Activated CD4-positive, alpha-beta T cell treated with anti-CD3 and anti-CD28 coated beads for 4 hours (primary cell): ENCODE measurements around the gene IPO5.
"Not testable (repeated sequence)": the region's sequence is repeated elsewhere in the genome, so short reads cannot be mapped to it uniquely, and the experiment has no call there.

Experiments
- DNase-seq, 2 donors: peaks; one replicate each; pipeline ENCODE4 v3.0.0-alpha.2; 2020

IPO5 gene

DNA sequence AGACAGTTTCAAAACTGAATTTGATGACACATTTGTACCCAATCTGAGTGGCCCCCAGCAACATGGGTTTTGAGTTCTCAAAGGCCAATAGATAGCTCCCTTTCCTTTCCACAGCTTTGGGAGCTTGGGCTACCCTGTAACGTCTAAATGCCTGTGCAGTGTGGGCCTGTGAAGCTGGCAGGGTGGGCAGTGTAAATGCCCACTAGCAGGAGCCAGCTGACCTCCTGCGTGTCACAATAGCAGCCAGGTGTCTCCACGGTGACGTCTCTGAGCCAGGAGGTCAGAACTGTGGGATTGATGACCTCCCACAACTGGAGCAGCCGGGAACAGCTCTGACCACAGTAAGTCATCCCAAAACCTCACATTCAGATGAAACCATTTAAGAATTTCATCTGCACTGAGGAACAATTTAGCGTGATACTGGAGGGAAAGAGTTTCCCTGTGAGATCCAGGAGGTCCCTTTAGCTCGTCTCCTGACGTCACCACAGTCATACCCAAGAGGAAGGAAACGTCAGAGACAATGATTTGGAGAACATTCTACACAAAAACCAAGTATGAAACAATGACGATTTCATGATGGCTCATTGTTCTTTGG, at the start of gene IPO5:
TSS of gene IPO5 (plus strand) at position 300 of the 595 bp plus-strand sequence. CDS start 23,022 bp downstream, outside the sequence.
- DNase-seq, result no peak

DNA sequence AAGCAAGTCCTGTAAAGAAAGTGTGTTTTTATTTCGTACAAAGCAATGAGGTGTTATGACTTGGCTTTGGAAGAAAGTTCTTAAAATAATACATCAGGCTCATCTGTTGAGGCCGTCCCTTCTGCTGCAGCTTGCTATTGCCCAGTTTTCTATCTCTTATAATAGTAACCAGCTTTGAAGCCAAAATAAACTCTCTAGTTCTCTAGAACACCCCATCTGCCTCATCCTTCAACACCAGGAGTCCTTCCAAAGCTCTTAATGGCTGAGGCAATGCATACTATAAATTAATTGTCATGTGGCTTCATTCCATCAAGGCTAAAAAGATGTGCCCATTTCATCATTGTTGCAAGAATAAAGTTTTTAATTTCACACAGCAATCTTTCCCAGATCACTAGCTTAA, 49.4 kb upstream of the IPO5 start:
- DNase-seq, result no peak

DNA sequence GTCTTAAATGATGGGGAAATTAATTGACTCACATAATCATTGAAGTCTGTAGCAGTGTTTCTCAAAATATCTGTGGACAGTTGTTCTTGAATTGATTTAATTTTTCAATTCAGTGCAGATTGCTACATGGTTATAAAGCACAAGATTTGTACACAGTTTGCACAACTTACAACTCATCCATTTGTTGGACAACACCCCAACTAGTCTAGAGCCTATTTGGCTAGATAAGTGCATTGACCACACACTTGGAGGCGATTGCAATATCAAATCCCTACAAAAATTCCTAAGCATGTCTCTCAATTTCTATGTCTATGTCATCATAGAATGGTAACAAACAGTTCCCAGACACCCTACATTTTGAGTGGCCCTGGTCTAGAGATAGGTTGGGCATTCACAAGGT, 48.0 kb upstream of the IPO5 start:
- DNase-seq, result no peak

DNA sequence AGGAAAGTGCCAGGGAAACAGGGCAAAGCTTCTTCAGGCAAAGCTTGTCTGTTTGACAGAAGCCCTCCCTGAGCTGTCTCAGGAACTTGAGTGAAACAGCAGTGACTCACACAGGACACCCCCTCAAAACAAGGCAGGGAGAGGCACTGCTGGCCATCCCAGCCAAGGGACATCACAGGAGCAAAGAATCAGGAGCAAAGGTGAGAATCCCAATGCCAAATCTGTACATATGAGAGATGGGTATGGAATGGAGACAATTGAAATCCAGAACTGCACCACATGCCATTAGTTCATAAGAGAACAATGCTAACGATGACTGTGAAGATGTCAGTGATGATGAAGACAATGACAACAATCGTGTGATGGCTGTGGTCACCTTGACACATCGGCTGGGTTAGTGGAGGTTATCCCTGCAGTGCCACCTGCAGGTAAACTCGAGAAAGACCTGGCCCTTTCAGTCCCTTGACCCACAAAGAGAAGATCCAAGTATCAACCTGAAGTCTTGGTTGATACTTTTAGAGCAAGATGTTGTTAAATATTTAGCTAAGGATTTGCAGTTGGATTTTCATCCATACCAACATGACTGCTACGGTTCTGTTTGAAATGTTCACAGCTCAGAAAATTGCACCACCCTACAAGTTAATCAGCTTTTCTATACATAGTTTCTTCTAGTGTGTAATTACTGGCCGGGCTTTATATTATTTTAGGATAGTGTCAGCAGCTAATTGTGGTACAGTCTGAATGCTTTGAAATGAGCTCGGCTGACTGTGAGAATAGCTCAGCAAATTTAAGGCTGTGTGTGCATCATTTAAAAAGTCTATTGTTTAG, 42.0 kb upstream of the IPO5 start:
- no peak for DNase-seq

DNA sequence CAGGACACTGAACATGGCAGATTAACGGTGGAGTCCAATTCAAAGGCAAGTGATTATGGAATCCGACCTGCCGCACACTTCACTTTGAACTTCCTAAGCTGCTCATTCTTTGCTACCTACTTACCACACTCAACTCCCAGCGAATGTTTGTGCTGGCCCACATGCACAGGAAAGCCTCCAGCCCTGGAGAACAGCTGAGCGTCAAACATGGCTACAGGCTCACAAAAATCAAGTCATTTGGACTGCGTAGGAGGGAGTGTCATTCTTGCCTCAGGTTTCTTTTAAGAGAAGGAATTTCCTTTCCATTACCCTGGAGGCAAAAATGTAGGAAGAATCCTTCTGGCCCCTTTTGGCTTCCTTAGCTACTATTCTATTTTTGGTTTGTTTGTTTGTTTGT, 41.3 kb upstream of the IPO5 start:
- no peak for DNase-seq

DNA sequence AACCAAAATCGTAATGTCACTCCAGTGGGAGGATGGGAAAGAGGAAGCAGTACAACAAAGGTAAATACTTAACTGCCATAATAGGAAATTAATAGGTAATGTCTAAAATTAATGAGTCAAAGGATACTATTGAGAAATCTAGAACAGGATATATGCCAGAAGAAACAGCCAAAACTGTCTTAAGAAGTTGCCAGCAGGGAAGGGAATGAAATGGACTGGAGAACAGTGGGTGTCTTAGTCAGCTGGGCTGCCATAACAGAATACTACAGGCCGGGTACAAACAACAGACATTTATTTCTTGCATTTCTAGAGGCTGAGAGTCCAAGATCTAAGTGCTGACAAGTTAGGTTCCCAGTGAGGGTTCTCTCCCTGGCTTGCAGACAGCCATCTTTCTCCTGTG, 40.3 kb upstream of the IPO5 start:
- DNase-seq, result no peak

DNA sequence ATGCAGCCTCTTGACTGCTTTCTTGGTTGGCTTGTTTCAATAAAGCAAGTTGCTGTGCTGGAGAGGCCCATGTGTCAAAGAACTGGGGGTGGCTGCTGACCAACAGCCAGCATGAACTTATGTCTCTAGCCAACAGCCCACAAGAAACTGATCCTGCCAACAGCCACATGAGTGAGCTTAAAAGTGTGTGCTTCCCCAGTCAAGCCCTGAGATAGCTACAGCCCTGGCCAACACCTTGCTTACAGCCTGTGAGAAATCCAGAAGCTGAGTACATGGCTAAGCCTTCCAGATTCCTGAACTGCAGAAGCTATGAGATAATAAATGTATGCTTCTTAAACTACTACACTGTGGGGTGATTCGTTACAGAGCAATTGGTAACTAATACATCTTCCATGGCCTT, 38.9 kb upstream of the IPO5 start:
- no peak for DNase-seq

DNA sequence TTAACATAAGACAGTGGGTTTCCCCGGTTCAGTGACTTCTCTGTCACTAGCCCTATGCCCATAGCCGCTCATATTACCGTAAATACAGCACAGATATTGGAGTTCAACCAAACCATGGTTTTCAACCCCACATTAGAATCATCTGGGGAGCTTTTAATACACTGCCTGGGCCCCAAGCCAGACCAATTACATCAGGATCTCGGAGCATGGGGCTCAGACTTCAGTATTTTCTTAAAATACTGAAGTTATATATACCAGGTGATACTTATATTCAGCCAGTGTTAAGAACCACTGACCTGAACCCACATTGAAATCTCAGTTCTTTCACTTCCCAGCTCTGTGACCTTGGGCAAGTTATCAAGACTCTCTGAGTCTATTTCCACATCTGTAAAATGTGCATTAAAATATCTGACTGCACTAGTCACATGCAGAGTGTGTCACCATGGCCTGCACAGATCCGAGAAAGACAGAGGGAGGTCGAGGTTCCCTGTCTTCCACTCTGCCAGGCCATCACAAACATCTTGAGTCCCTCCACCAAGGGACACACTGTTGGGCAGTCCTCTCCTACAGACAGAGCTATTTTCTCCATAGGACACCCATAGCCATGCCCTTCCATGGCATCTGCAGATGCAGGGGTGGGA, 32.2 kb upstream of the IPO5 start:
- DNase-seq, result no peak

DNA sequence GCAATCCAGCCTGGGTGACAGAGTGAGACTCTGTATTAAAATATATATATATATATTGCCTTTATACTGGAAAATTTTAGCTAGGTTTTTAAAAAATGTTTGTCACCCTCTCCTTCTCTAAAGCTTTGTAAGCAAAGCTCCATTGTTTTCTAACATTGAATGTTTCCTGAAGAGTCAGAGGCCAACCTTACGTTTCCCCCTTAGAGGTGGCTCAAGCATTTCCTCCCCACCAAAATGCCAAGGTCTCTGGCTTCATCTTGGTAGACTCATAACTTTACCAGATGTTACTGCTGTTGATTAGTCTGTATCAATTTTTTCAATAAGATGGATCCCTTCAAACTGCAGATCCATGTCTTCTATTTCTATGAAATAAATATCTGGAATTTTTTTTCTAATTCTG, 25.2 kb upstream of the IPO5 start:
- no peak for DNase-seq

DNA sequence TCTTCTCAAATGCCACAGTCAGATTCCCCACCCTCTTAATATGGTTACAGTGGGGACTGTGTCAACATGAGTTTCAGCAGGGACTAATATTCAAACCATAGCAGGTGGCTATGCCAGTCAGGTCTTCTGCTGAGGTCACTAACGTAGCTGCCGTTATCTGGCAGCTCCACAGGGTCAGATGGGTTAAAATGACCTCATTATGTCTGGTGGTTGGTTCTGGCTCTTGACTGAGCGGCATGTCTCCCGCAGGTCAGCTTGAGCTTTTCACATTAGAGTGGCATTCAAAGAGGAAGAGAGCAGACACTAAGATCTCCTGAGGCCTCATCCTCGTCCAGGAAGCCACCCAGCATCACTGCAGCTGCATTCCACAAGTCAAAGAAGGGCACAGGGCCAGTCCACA, 21.4 kb upstream of the IPO5 start:
- no peak for DNase-seq

DNA sequence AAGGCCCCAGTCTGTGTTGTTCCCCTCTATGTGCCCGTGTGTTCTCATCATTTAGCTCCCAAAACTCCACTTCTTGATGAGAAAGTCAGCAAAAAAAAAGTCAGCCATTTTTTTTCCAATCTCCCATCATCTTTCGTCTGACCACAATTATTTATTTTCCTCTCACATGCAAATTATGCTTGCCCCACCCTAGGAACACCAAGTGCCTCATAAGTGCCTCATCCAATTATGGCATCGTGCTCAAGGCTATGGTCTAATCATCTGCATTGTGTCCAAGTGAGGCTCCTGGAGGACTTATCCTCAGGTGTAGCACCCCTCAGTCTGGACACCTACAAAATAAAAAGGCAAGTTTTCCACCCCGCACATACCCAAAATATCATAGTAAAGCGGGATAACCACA, 20.8 kb upstream of the IPO5 start:
- no peak for DNase-seq

DNA sequence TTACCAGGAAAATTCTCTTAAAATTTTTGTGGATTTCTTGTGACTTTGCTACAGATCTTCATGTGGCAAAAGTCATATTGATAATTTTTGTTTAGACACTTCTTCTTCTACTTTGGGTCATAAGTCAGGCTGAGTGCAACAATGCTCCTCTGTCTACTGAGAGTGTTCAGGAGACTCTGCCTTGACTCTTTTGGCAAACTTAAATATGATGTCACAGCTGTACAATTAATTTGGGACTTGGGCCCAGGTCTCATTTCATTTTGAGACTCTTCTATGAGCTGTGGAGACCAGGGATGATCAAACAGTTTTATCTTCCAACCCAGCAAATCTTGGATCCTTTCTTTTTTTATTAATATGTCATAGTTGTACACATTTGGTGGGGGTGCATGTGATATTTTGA, 19.7 kb upstream of the IPO5 start:
- DNase-seq, result no peak

DNA sequence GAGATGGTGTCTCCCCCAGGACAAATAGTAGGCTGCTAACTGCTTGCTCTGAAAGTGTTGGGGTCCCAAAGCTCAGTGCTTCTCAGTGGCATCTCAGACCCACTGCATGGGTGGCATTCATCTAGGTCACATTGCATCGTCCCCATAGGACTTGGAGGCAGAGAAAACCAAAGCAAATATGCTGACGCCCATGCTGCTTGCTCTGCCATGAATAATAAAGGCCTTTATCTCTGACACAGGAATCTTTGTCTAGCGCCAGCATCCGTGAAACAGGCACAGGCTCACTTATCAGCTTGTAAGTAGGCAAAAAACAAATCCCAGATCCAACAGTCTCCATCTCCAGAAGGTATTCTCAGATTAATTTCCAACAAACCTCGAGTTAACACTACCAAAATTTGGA, 18.9 kb upstream of the IPO5 start:
- no peak for DNase-seq

DNA sequence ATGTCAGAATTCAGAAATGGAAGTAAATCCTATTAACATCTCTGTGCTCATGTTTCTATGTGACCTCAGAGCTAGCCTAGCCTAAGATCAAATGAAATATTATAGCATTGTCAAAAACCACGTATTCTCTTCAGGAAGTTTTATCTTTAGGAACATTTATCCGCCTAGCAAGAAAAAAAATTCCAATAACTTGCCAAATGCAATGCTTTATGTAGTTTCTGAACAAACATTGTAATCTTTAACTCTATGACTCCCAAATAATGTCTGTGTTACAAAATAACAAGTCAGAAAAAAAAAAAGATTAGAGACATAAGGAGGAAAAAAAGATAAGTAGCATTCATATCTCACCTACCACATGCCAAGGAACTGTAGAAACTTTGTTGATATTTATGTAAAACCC, 18.4 kb upstream of the IPO5 start:
- DNase-seq, result no peak

DNA sequence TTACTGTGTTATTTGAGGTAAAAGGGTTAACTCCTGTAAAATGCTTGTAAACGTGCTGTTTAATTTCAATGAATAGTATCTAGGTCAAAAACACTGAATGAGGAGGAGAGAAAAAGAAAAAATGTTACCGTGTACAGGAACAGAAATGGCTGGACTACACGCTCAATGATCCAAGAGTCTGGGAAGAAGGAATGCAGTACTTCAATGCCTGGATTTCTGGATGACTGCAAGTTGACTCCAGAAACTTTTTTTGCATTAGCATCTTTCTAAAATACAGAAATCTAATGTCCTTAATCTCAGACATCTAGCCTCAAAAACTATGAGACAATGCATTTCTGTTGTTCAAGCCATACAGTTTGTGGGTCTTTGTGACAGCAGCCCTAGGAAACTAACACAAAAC, 17.4 kb upstream of the IPO5 start:
- DNase-seq, result no peak

DNA sequence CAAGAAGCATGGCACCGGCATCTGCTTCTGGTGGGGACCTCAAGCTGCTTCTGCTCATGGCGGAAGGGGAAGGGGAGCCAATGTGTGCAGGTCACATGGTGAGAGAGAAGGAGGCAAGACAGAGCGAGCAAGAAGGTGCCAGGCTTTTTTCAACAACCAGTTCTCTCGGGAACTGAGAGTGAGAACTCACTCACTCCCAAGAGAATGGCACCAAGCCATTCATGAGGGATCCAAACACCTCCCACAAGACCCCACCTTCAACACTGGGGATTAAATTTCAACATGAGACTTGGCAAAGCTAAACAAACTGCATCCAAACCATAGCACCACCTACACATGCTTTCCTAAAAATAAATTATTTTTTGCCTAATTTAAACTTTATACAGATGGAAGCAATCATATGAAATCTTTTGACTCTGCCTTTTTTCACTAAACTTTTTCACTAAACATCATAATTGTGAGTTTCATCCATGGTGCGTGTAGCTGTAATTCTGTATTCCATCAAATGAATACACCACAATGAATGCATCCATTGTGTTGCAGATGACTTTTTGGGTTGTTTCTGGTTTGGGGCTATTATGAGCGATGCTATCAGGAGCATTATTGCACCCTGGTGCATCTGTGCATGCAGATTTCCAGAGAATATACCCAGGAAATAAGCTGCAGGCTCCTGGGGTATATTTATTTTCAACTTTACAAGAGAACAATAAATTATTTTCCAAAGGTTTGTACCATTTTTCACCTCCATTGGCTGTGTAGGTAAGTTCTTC, 14.6 kb upstream of the IPO5 start:
- DNase-seq, result no peak

DNA sequence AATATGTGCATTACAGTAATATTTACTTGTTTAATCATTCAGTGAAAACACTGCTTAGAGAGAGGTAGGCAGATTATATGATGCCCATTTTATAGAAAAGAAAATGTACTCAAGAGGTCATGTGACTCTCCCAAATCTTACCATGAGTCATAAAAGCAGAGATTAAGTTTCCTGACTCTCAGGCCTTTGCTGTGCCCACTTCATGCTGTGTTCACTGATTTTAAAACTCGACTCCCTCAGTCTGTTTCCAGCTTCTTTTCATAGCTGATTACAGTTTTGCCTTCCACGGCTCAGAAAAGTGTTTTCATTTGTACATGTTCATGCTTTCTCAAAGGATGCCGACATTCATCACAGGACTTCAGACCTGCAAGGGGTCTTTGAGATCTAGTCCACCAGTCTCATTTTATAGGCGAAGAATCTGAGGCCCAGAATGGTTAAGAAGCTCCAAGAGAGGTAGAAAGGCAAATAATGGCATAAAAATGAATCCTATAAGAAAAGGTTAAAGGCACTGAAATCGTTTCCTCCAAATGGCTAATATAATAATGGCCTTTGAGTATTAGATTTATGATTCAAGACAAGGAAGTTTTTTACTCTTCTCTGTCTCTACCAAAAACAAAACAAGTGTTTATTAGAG, 9.0 kb upstream of the IPO5 start:
- no peak for DNase-seq

DNA sequence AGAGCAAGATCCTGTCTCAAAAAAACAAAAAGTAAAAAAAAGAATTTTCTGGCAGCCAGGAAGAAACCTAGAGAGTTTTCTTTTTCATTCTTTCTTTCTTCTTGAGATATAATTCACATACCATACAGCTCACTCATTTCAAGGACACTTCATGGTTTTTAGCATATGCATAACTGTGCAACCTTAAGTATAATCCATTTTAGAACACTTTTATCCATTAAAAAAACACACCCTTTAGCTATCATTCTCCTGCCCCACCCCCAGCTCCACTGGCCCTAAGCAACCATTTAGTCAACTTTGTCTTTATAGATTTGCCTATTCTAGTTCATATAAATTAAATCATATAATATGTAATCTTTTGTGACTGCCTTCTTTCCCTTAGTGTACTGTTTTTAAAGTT, 8.1 kb upstream of the IPO5 start:
- no peak for DNase-seq

DNA sequence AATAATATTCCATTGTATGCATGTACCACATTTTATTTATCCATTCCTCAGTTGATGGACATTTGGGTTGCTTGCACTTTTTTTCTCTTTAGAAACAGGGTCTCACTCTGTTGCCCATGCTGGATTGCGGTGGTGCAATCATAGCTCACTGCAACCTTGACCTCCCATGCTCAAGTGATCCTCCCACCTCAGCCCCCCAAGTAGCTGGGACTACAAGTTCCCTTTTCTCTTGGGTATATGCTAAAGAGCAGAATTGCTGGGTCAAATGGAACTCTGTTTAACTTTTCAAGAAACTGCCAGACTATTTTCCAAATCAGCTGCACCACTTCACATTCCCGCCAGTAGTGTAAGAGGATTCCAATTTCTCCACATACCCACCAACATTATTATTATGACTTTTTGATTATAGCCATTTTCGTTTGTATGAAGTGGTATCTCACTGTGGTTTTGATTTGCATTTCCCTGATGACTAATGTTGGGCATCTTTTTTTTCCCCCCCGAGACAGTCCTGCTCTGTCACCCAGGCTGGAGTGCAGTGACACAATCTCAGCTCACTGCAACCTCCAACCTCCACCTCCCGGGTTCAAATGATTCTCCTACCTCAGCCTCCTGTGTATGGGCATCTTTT, 7.6 kb upstream of the IPO5 start:
- no peak for DNase-seq

DNA sequence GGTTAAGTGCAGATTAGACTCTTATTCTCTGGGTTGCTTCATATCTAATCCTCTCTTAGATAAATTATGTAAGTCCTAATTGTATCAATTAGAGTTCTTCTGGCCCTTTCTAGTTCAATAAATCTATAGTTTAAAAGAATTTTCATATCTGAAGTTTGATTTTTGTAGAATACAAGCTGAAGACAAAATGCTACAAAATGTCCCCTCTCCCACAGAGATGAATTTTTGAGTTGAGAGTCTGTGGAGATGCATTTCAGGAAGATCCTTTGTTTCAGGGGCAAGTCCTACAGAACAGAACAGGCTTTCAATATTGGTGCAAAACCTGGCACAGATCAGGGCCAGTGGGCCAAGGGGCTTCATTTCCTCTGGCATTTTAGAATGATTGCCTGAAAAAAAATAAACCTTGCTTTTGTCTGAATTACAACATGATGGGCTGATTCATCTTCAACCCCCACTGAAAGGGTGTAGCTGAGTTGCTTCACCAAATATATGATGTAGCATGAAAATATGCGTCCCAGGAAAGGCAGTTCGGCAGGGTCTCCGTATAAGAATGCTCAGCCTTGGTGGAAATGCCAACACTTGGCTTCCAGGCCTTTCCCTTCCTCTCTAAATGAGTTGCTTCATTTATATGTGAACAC, 6.4 kb upstream of the IPO5 start:
- DNase-seq, result no peak

DNA sequence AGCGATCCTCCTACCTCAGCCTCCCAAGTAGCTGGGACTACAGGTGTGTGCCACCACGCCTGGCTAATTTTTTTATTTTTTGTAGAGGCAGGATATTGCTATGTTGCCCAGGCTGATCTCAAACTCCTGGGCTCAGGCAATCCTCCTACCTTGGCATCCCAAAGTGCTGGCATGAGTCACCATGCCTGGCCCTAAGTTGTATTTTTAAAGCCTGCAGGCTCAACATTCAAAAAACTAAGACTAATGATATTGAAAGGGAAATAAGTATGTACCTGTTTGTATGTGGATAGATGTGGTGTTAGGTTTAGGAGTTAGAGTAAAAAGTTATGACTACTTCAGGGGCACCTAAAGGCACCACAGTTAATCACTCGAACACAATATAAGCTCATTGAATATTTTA, 5.4 kb upstream of the IPO5 start:
- DNase-seq, result no peak

DNA sequence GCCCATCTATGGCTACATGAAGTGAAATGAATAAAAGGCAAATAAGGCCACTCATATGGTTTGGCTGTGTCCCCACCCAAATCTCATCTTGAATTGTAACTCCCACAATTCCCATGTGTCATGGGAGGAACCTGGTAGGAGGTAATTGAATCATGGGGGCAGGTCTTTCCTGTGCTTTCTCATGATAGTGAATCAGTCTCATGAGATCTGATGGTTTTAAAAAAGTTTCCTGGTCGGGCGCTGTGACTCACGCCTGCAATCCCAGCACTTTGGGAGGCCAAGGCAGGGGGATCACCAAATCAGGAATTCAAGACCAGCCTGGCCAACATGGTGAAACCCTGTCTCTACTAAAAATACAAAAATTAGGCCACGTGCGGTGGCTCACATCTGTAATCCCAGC, 4.2 kb upstream of the IPO5 start:
- DNase-seq, result not testable (repeated sequence)
